Ureter (tissue), 1 donor: ENCODE measurements around the gene ZNF236. TPM values are rescaled to one million over a fixed set of nuclear protein-coding genes. Genes with fewer than 3 reads are reported as not detected.

ENCODE experiments used
- DNase-seq: peaks from one replicate; pipeline ENCODE4 v3.0.0-alpha.2; 2020; ENCODE audit warnings: low spot score
- total RNA-seq: library from RNA; stranded (reverse); gene quantifications from one replicate; pipeline ENCODE4 v1.2.4, GENCODE V29; 2023
- donor health status: DM: yes; HTN: yes; CAD: no.

The ZNF236 gene
- total RNA-seq, 1 donor from 2014 or later = 30.0 TPM

GRCh38 chr18:76908277-76908676 lies 85.9 kb downstream of the ZNF236 start:
- DNase-seq = no peak

GRCh38 chr18:76909439-76909838 lies 87.1 kb downstream of the ZNF236 start:
- DNase-seq = no peak

GRCh38 chr18:76911440-76911839 lies 89.1 kb downstream of the ZNF236 start:
- DNase-seq = no peak

- DNase-seq = no peak
Observed at GRCh38 chr18:76913583-76913982, 91.2 kb downstream of the ZNF236 start.

GRCh38 chr18:76914314-76914713 lies 92.0 kb downstream of the ZNF236 start:
- no peak for DNase-seq

- no peak for DNase-seq
Observed at GRCh38 chr18:76914796-76915195, 92.4 kb downstream of the ZNF236 start.

GRCh38 chr18:76915456-76915855 lies 93.1 kb downstream of the ZNF236 start:
- no peak for DNase-seq

GRCh38 chr18:76920974-76921373 lies 98.6 kb downstream of the ZNF236 start:
- no peak for DNase-seq

GRCh38 chr18:76922107-76922506 lies 99.8 kb downstream of the ZNF236 start:
- peak; percentile 51 for DNase-seq

- no peak for DNase-seq
Observed at GRCh38 chr18:76923485-76924085, 101.2 kb downstream of the ZNF236 start.

- DNase-seq = no peak
Observed at GRCh38 chr18:76925501-76925900, 103.1 kb downstream of the ZNF236 start.

- DNase-seq = no peak
Observed at GRCh38 chr18:76927223-76927725, 104.9 kb downstream of the ZNF236 start.

- no peak for DNase-seq
Observed at GRCh38 chr18:76928179-76928868, 106.0 kb downstream of the ZNF236 start.

- DNase-seq = no peak
Observed at GRCh38 chr18:76931171-76931570, 108.8 kb downstream of the ZNF236 start.

- DNase-seq = peak; percentile 64
Observed at GRCh38 chr18:76932026-76932819, 109.9 kb downstream of the ZNF236 start.

GRCh38 chr18:76935722-76936337 lies 113.5 kb downstream of the ZNF236 start:
- DNase-seq = no peak

- no peak for DNase-seq
Observed at GRCh38 chr18:76936877-76937276, 114.5 kb downstream of the ZNF236 start.

- DNase-seq = no peak
Observed at GRCh38 chr18:76937597-76937996, 115.2 kb downstream of the ZNF236 start.

- no peak for DNase-seq
Observed at GRCh38 chr18:76938619-76939018, 116.3 kb downstream of the ZNF236 start.

GRCh38 chr18:76941284-76941683 lies 118.9 kb downstream of the ZNF236 start:
- no peak for DNase-seq

GRCh38 chr18:76943542-76944339 lies 121.4 kb downstream of the ZNF236 start:
- no peak for DNase-seq
